Cerebellar cortex (tissue), 1 donor: ENCODE data around the gene TCIRG1.
"Not testable (repeated sequence)": the region's sequence is repeated elsewhere in the genome, so short reads cannot be mapped to it uniquely, and the experiment has no call there.

Source experiments
- DNase-seq: peaks from one replicate; pipeline ENCODE4 v3.0.0-alpha.2; 2015; ENCODE audit warnings: low spot score

Gene TCIRG1

GRCh38 chr11:68038718-68039525 lies at the start of gene TCIRG1:
TCIRG1 (plus strand) TSS chr11:68039025; CDS start chr11:68041272, 2,247 bp downstream.
- DNase-seq, result no peak

- not testable (repeated sequence) for DNase-seq
Observed at GRCh38 chr11:67990546-67991346, 48.1 kb upstream of the TCIRG1 start.

GRCh38 chr11:67991347-67992121 lies 47.3 kb upstream of the TCIRG1 start:
- DNase-seq, result not testable (repeated sequence)

GRCh38 chr11:67993821-67994220 lies 45.0 kb upstream of the TCIRG1 start:
- not testable (repeated sequence) for DNase-seq

GRCh38 chr11:67994387-67994786 lies 44.4 kb upstream of the TCIRG1 start:
- DNase-seq, result not testable (repeated sequence)

GRCh38 chr11:67995129-67995528 lies 43.7 kb upstream of the TCIRG1 start:
- DNase-seq, result not testable (repeated sequence)

GRCh38 chr11:67995579-67995978 lies 43.2 kb upstream of the TCIRG1 start:
- DNase-seq, result not testable (repeated sequence)

- DNase-seq, result no peak
Observed at GRCh38 chr11:67996051-67996450, 42.8 kb upstream of the TCIRG1 start.

GRCh38 chr11:67996622-67997474 lies 42.0 kb upstream of the TCIRG1 start:
- DNase-seq, result peak; percentile 67

- DNase-seq, result no peak
Observed at GRCh38 chr11:67997475-67997921, 41.3 kb upstream of the TCIRG1 start.

GRCh38 chr11:67998150-67999045 lies 40.4 kb upstream of the TCIRG1 start:
- DNase-seq, result no peak

- no peak for DNase-seq
Observed at GRCh38 chr11:67999201-67999629, 39.6 kb upstream of the TCIRG1 start.

GRCh38 chr11:67999704-68000103 lies 39.1 kb upstream of the TCIRG1 start:
- no peak for DNase-seq

- DNase-seq, result no peak
Observed at GRCh38 chr11:68002575-68002937, 36.3 kb upstream of the TCIRG1 start.

GRCh38 chr11:68002938-68003845 lies 35.6 kb upstream of the TCIRG1 start:
- no peak for DNase-seq

- DNase-seq, result peak; percentile 60
Observed at GRCh38 chr11:68003846-68004550, 34.8 kb upstream of the TCIRG1 start, which contains the start of gene UNC93B1. UNC93B1 (minus strand) TSS chr11:68004097; CDS start chr11:68004043, 54 bp downstream.

- no peak for DNase-seq
Observed at GRCh38 chr11:68004551-68005335, 34.1 kb upstream of the TCIRG1 start.
